DND-41 (cell line): Measurements from ENCODE around the gene MRPL47.

Experiments used
- EZH2 ChIP-seq: IDR thresholded peaks from 3 replicates; pipeline ENCODE4 v1.6.1; 2012; ENCODE audit warnings: borderline replicate concordance, low read depth, mild to moderate bottlenecking, moderate library complexity, low read length, inconsistent platforms; ENCODE audit not compliant: severe bottlenecking
- TF ChIP-seq, protein P1 (sequence below): IDR thresholded peaks from 2 replicates; pipeline ENCODE4 v1.5.1; 2012; ENCODE audit warnings: borderline replicate concordance, low read length, moderate library complexity, mild to moderate bottlenecking; ENCODE audit not compliant: poor library complexity, severe bottlenecking; ENCODE audit errors: extremely low read depth

DNA sequence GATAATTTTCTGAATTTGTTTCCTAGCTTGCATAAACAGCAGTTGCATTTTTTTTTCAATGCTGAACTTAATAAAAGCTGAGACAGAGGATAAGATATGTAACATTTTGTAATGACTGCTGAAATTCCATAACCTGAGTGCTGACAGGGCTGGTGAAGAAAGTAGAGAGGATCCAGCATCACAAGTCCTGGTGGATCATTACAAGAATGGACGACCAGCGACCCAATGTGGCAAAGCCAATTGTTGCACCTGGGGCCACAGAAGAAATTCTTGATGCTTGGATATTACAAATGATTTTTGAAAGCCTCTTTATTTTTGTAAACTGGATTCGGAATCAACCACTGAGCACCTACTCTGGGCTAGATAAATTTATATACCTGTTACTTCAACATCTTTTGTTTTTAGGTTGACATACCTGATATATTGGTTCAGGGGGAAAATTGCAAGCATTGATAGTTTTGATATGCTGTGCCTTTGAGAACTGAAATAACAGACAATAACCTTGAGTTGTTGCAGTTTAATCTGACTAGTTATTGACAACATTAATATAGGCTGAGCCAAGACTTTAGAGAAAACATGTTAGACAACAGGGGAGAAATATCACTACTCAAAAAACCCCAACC, 45.6 kb downstream of the MRPL47 start:
- TF ChIP-seq, protein P1, sequence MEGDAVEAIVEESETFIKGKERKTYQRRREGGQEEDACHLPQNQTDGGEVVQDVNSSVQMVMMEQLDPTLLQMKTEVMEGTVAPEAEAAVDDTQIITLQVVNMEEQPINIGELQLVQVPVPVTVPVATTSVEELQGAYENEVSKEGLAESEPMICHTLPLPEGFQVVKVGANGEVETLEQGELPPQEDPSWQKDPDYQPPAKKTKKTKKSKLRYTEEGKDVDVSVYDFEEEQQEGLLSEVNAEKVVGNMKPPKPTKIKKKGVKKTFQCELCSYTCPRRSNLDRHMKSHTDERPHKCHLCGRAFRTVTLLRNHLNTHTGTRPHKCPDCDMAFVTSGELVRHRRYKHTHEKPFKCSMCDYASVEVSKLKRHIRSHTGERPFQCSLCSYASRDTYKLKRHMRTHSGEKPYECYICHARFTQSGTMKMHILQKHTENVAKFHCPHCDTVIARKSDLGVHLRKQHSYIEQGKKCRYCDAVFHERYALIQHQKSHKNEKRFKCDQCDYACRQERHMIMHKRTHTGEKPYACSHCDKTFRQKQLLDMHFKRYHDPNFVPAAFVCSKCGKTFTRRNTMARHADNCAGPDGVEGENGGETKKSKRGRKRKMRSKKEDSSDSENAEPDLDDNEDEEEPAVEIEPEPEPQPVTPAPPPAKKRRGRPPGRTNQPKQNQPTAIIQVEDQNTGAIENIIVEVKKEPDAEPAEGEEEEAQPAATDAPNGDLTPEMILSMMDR: peak; percentile 76
- TF ChIP-seq EZH2: no peak
